Natural killer cell (primary cell): ENCODE measurements around the gene ACP7. TPM values are rescaled to one million over a fixed set of nuclear protein-coding genes. Genes with fewer than 3 reads are reported as not detected.

ENCODE experiments used
- ATAC-seq, 3 donors: fragments of 150-1000 bp in 2 of 3; fragments of 200-7000 bp in 1 of 3; cut with Tn5 transposase; 1 replicate in 1 of 3; 2 replicates in 2 of 3; pipeline ENCODE4 v1.10.0; 2021; ENCODE audit warnings: mild to moderate bottlenecking in 2 of 3, moderate library complexity in 2 of 3
- DNase-seq, 2 donors: peaks; one replicate each; pipeline versions ENCODE4 v3.0.0 to v3.0.0-alpha.2; 2013 to 2021; ENCODE audit warnings: mixed read lengths in 1 of 2
- H3K27ac ChIP-seq: one replicate; pipeline ENCODE4 v1.5.1; 2013; ENCODE audit warnings: mild to moderate bottlenecking, low read length
- H3K27me3 ChIP-seq: one replicate; pipeline ENCODE4 v1.6.1; 2013; ENCODE audit warnings: low read length; ENCODE audit not compliant: control insufficient read depth, insufficient read depth
- H3K36me3 ChIP-seq: one replicate; pipeline ENCODE4 v1.6.1; 2013; ENCODE audit warnings: low read length; ENCODE audit not compliant: control insufficient read depth, insufficient read depth
- H3K4me1 ChIP-seq: one replicate; pipeline ENCODE4 v1.6.1; 2013; ENCODE audit warnings: low read length; ENCODE audit not compliant: control insufficient read depth, insufficient read depth
- H3K4me3 ChIP-seq: one replicate; pipeline ENCODE4 v1.5.1; 2013; ENCODE audit warnings: low read length
- H3K9me3 ChIP-seq: one replicate; pipeline ENCODE4 v1.6.1; 2013; ENCODE audit warnings: low read length; ENCODE audit not compliant: control insufficient read depth, insufficient read depth
- H3K27ac Mint-ChIP-seq, 2 donors: one replicate each; pipeline ENCODE4 v1.8.0; 2022; ENCODE audit warnings: mild to moderate bottlenecking in 2 of 2, mixed read lengths in 2 of 2, moderate library complexity in 1 of 2
- H3K27me3 Mint-ChIP-seq, 2 donors: one replicate each; pipeline ENCODE4 v1.8.0; 2022; ENCODE audit warnings: low read depth in 2 of 2, mixed read lengths in 2 of 2
- H3K36me3 Mint-ChIP-seq: one replicate; pipeline ENCODE4 v1.8.0; 2022; ENCODE audit warnings: mixed read lengths
- H3K4me1 Mint-ChIP-seq, 2 donors: one replicate each; pipeline ENCODE4 v1.8.0; 2022; ENCODE audit warnings: mixed read lengths in 2 of 2
- H3K4me3 Mint-ChIP-seq: one replicate; pipeline ENCODE4 v1.8.0; 2022; ENCODE audit warnings: mild to moderate bottlenecking, moderate library complexity, mixed read lengths
- H3K9me3 Mint-ChIP-seq, 2 donors: one replicate each; pipeline ENCODE4 v1.8.0; 2022; ENCODE audit warnings: mixed read lengths in 2 of 2
- CTCF ChIP-seq: fragments of 200-600 bp; IDR thresholded peaks from one replicate; pipeline ENCODE4 v1.8.0; 2022; ENCODE audit warnings: antibody characterized with exemption
- WGBS: methylation state at CpG from one replicate; pipeline ENCODE4 v1.1.7; 2013; ENCODE audit warnings: missing lambda C conversion rate; ENCODE audit not compliant: insufficient coverage; 5-methylcytosine and 5-hydroxymethylcytosine counted together
- intact Hi-C: fragments of 100-400 bp; cut with micrococcal nuclease; formaldehyde crosslinking; loops from one replicate; pipeline ENCODE4 v1.14.2; 2022
- total RNA-seq, 4 donors: library from RNA; stranded (reverse); fragments of 120-200 nt in 1 of 4; gene quantifications; one replicate each; pipeline versions ENCODE4 v1.2.3 to v1.2.4, GENCODE V29; 2013 to 2022

ACP7 gene
- total RNA-seq, 3 donors from 2014 or later (not counting 1 experiment from before 2014, with no cell fraction given), result not detected

GRCh38 chr19:39128516-39129079 is 44.4 kb downstream of the ACP7 start:
- Mint-ChIP-seq H3K4me3 (no peak overlapping the region), H3K27ac (peak overlapping the region in 1 of 2 donors; percentile 100), H3K9me3 (no peaks in the 10 kb centered on the region), H3K27me3 (no peaks in the 10 kb centered on the region), H3K4me1 (peaks cover 25 to 51% of the 10 kb centered on the region in 2 donors), H3K36me3 (no peaks in the 10 kb centered on the region)
- DNase-seq (no peak), ATAC-seq (no peak)
- H3K27ac ChIP-seq, result no peak overlapping the region
- no peak for TF ChIP-seq CTCF
- H3K27me3 ChIP-seq, result no peaks in the 10 kb centered on the region
- intact Hi-C loops, result no loop called here
- no peaks in the 10 kb centered on the region for H3K36me3 ChIP-seq
- no peak overlapping the region for H3K4me3 ChIP-seq
- 87% methylated on average over 6 of the region's 6 CpGs for WGBS
- H3K4me1 ChIP-seq, result peaks cover 25% of the 10 kb centered on the region
- no peaks in the 10 kb centered on the region for H3K9me3 ChIP-seq

- Histone ChIP-seq H3K4me1 (peaks cover 25% of the 10 kb centered on the region), H3K36me3 (no peaks in the 10 kb centered on the region), H3K27me3 (no peaks in the 10 kb centered on the region), H3K27ac (no peak overlapping the region), H3K9me3 (no peaks in the 10 kb centered on the region), H3K4me3 (no peak overlapping the region)
- ATAC-seq (no peak), DNase-seq (no peak)
- TF ChIP-seq CTCF, result no peak
- intact Hi-C loops, result no loop called here
- Mint-ChIP-seq H3K4me1 (peaks cover 25 to 50% of the 10 kb centered on the region in 2 donors), H3K27ac (peak overlapping the region in 1 of 2 donors; percentile 100), H3K4me3 (no peak overlapping the region), H3K9me3 (no peaks in the 10 kb centered on the region), H3K36me3 (no peaks in the 10 kb centered on the region), H3K27me3 (no peaks in the 10 kb centered on the region)
- WGBS, result 96% methylated on average over 11 of the region's 11 CpGs
Observed at GRCh38 chr19:39129116-39129515, 44.9 kb downstream of the ACP7 start.

- H3K27ac ChIP-seq, result no peak overlapping the region
- H3K27me3 Mint-ChIP-seq, result no peaks in the 10 kb centered on the region
- peaks cover 15% of the 10 kb centered on the region for H3K4me1 ChIP-seq
- DNase-seq (no peak), ATAC-seq (no peak)
- no peaks in the 10 kb centered on the region for H3K9me3 ChIP-seq
- no peaks in the 10 kb centered on the region for H3K27me3 ChIP-seq
- H3K36me3 ChIP-seq, result no peaks in the 10 kb centered on the region
- H3K27ac Mint-ChIP-seq, result peak overlapping the region in 1 of 2 donors; percentile 31
- H3K36me3 Mint-ChIP-seq, result no peaks in the 10 kb centered on the region
- WGBS, result 88% methylated on average over 21 of the region's 22 CpGs
- no peak overlapping the region for H3K4me3 Mint-ChIP-seq
- no peak overlapping the region for H3K4me3 ChIP-seq
- no peaks in the 10 kb centered on the region for H3K9me3 Mint-ChIP-seq
- TF ChIP-seq CTCF, result no peak
- peaks cover 19 to 43% of the 10 kb centered on the region in 2 donors for H3K4me1 Mint-ChIP-seq
- intact Hi-C loops, result no loop called here
Observed at GRCh38 chr19:39130337-39131254, 46.4 kb downstream of the ACP7 start.
